Activated naive CD8-positive, alpha-beta T cell treated with anti-CD3 and anti-CD28 coated beads, Interleukin-2, amount 10 ng/mL, durations not matched to agents 7 days and 5 days (primary cell): ENCODE data around the gene RNF214. TPM values are rescaled to one million over a fixed set of nuclear protein-coding genes. Genes with fewer than 3 reads are reported as not detected.
"Not testable (repeated sequence)": the region's sequence is repeated elsewhere in the genome, so short reads cannot be mapped to it uniquely, and the experiment has no call there.

ENCODE experiments used
- ATAC-seq: fragments of 150-1000 bp; cut with Tn5 transposase; one replicate; pipeline ENCODE4 v1.10.0; 2021; ENCODE audit warnings: low read depth, moderate library complexity
- POLR2A ChIA-PET: fragments of 350-600 bp; sonication (Branson Sonifier 250); formaldehyde crosslinking; loops from one replicate; lab custom pipeline; 2021; ENCODE audit warnings: antibody characterized with exemption; lab: Charles Lee
- DNase-seq: peaks from one replicate; pipeline ENCODE4 v3.0.0; 2021
- H3K27ac Mint-ChIP-seq: one replicate; pipeline ENCODE4 v1.8.0; 2022; ENCODE audit warnings: mild to moderate bottlenecking, mixed read lengths
- H3K27me3 Mint-ChIP-seq: one replicate; pipeline ENCODE4 v1.8.0; 2022; ENCODE audit warnings: mild to moderate bottlenecking, moderate library complexity, mixed read lengths
- H3K36me3 Mint-ChIP-seq: one replicate; pipeline ENCODE4 v1.8.0; 2021; ENCODE audit warnings: mild to moderate bottlenecking, mixed read lengths
- H3K4me1 Mint-ChIP-seq: one replicate; pipeline ENCODE4 v1.8.0; 2021; ENCODE audit warnings: mixed read lengths
- H3K4me3 Mint-ChIP-seq: one replicate; pipeline ENCODE4 v1.8.0; 2022; ENCODE audit warnings: mild to moderate bottlenecking, moderate library complexity, mixed read lengths
- H3K9me3 Mint-ChIP-seq: one replicate; pipeline ENCODE4 v1.8.0; 2021; ENCODE audit warnings: mixed read lengths
- total RNA-seq, 2 experiments: library from RNA; stranded (reverse); gene quantifications; one replicate each; pipeline ENCODE4 v1.2.3, GENCODE V29; 2021

Gene RNF214
- total RNA-seq, 2 experiments from 2014 or later: 22.6 to 26.0 TPM

GRCh38 chr11:117313828-117314768, 81.6 kb downstream of the RNF214 start:
- Mint-ChIP-seq H3K4me1 (peaks cover 8% of the 10 kb centered on the region), H3K27me3 (peaks cover 61% of the 10 kb centered on the region), H3K27ac (no peak overlapping the region), H3K4me3 (no peak overlapping the region), H3K9me3 (no peaks in the 10 kb centered on the region), H3K36me3 (no peaks in the 10 kb centered on the region)
- POLR2A ChIA-PET: no interaction called here
- ATAC-seq (no peak), DNase-seq (no peak)

- H3K27ac Mint-ChIP-seq: no peak overlapping the region
- no peak for ATAC-seq
Observed at GRCh38 chr11:117314840-117315239, 82.4 kb downstream of the RNF214 start.

GRCh38 chr11:117315285-117316196, 83.1 kb downstream of the RNF214 start:
- ATAC-seq (peak; percentile 82), DNase-seq (peak; percentile 54)
- peak overlapping the region; percentile 79 for H3K4me3 Mint-ChIP-seq
- H3K4me1 Mint-ChIP-seq: peaks cover 8% of the 10 kb centered on the region
- H3K9me3 Mint-ChIP-seq: no peaks in the 10 kb centered on the region
- H3K36me3 Mint-ChIP-seq: no peaks in the 10 kb centered on the region
- POLR2A ChIA-PET: no interaction called here
- peaks cover 58% of the 10 kb centered on the region for H3K27me3 Mint-ChIP-seq
- no peak overlapping the region for H3K27ac Mint-ChIP-seq

More at GRCh38 chr11:117314840-117315239, 82.4 kb downstream of the RNF214 start:
- Mint-ChIP-seq H3K4me1 (peaks cover 8% of the 10 kb centered on the region), H3K4me3 (peak overlapping the region; percentile 47), H3K9me3 (no peaks in the 10 kb centered on the region), H3K36me3 (no peaks in the 10 kb centered on the region), H3K27me3 (peaks cover 60% of the 10 kb centered on the region)
- no peak for DNase-seq
- POLR2A ChIA-PET: no interaction called here

GRCh38 chr11:117316197-117316961, 83.9 kb downstream of the RNF214 start, which contains the start of gene BACE1:
Gene BACE1 (minus strand): TSS chr11:117316256. CDS start chr11:117315795, 461 bp downstream.
- H3K4me1 Mint-ChIP-seq: peaks cover 8% of the 10 kb centered on the region
- H3K27me3 Mint-ChIP-seq: peaks cover 56% of the 10 kb centered on the region
- POLR2A ChIA-PET: no interaction called here
- no peaks in the 10 kb centered on the region for H3K9me3 Mint-ChIP-seq
- H3K36me3 Mint-ChIP-seq: no peaks in the 10 kb centered on the region
- H3K4me3 Mint-ChIP-seq: peak within 1 kb of the TSS; percentile 79
- DNase-seq (peak; percentile 51), ATAC-seq (peak; percentile 28)
- no peak within 1 kb of the TSS for H3K27ac Mint-ChIP-seq

- H3K27me3 Mint-ChIP-seq: peaks cover 50% of the 10 kb centered on the region
- H3K4me1 Mint-ChIP-seq: peaks cover 7% of the 10 kb centered on the region
- DNase-seq (no peak), ATAC-seq (no peak)
- no peak overlapping the region for H3K27ac Mint-ChIP-seq
- no peaks in the 10 kb centered on the region for H3K9me3 Mint-ChIP-seq
- no peak overlapping the region for H3K4me3 Mint-ChIP-seq
- POLR2A ChIA-PET: no interaction called here
- no peaks in the 10 kb centered on the region for H3K36me3 Mint-ChIP-seq
Observed at GRCh38 chr11:117318738-117319137, 86.3 kb downstream of the RNF214 start.

- H3K27me3 Mint-ChIP-seq: peaks cover 46% of the 10 kb centered on the region
- ATAC-seq (no peak), DNase-seq (no peak)
- no peak overlapping the region for H3K27ac Mint-ChIP-seq
- H3K9me3 Mint-ChIP-seq: no peaks in the 10 kb centered on the region
- H3K4me1 Mint-ChIP-seq: peaks cover 7% of the 10 kb centered on the region
- no peaks in the 10 kb centered on the region for H3K36me3 Mint-ChIP-seq
- POLR2A ChIA-PET: no interaction called here
- H3K4me3 Mint-ChIP-seq: no peak overlapping the region
Observed at GRCh38 chr11:117319214-117319840, 86.9 kb downstream of the RNF214 start.

GRCh38 chr11:117327255-117327566, 94.7 kb downstream of the RNF214 start:
- DNase-seq, H3K27ac Mint-ChIP-seq, H3K9me3 Mint-ChIP-seq, H3K36me3 Mint-ChIP-seq, H3K4me1 Mint-ChIP-seq, ATAC-seq, H3K4me3 Mint-ChIP-seq, H3K27me3 Mint-ChIP-seq: not testable (repeated sequence)
- POLR2A ChIA-PET: interaction anchor here (0.5 to 2.1 kb wide), 10 partner anchors 9 to 624 kb away, joined by 3 to 8 read pairs (median 3); partner anchors contain the start of genes APOA5, PAFAH1B2, PCSK7 and RNF214

GRCh38 chr11:117327567-117328374, 95.3 kb downstream of the RNF214 start, which contains the start of gene CEP164:
Gene CEP164 (plus strand): TSS chr11:117327854. CDS start chr11:117338587, 10,733 bp downstream.
- Mint-ChIP-seq H3K4me1 (peaks cover 4% of the 10 kb centered on the region), H3K36me3 (no peaks in the 10 kb centered on the region), H3K27ac (no peak within 1 kb of the TSS), H3K9me3 (no peaks in the 10 kb centered on the region), H3K27me3 (peaks cover 3% of the 10 kb centered on the region), H3K4me3 (no peak within 1 kb of the TSS)
- POLR2A ChIA-PET: interaction anchor here (0.6 to 2.1 kb wide), 10 partner anchors 8 to 624 kb away, joined by 3 to 8 read pairs (median 3); partner anchors contain the start of genes APOA5, PAFAH1B2, PCSK7 and RNF214
- ATAC-seq (peak; percentile 95), DNase-seq (peak; percentile 89)

GRCh38 chr11:117328375-117329010, 96.0 kb downstream of the RNF214 start:
- POLR2A ChIA-PET: interaction anchor here (1.0 to 2.1 kb wide), 4 partner anchors 40 to 623 kb away, joined by 3 to 8 read pairs (median 6); partner anchors contain the start of genes PCSK7, RNF214 and SIDT2
- H3K4me3 Mint-ChIP-seq: no peak overlapping the region
- H3K4me1 Mint-ChIP-seq: peaks cover 4% of the 10 kb centered on the region
- H3K9me3 Mint-ChIP-seq: no peaks in the 10 kb centered on the region
- H3K27me3 Mint-ChIP-seq: no peaks in the 10 kb centered on the region
- ATAC-seq (no peak), DNase-seq (peak; percentile 33)
- H3K36me3 Mint-ChIP-seq: no peaks in the 10 kb centered on the region
- H3K27ac Mint-ChIP-seq: no peak overlapping the region

- ATAC-seq (no peak), DNase-seq (no peak)
- Mint-ChIP-seq H3K9me3 (no peaks in the 10 kb centered on the region), H3K27me3 (no peaks in the 10 kb centered on the region), H3K4me3 (no peak overlapping the region), H3K36me3 (peaks cover 2% of the 10 kb centered on the region), H3K4me1 (peaks cover 2% of the 10 kb centered on the region), H3K27ac (no peak overlapping the region)
- POLR2A ChIA-PET: no interaction called here
Observed at GRCh38 chr11:117332843-117333242, 100.4 kb downstream of the RNF214 start.

- ATAC-seq (no peak), DNase-seq (no peak)
- no peak overlapping the region for H3K27ac Mint-ChIP-seq
- H3K4me1 Mint-ChIP-seq: peaks cover 2% of the 10 kb centered on the region
- peaks cover 5% of the 10 kb centered on the region for H3K36me3 Mint-ChIP-seq
- no peaks in the 10 kb centered on the region for H3K27me3 Mint-ChIP-seq
- POLR2A ChIA-PET: no interaction called here
- no peak overlapping the region for H3K4me3 Mint-ChIP-seq
- H3K9me3 Mint-ChIP-seq: no peaks in the 10 kb centered on the region
Observed at GRCh38 chr11:117333917-117334316, 101.4 kb downstream of the RNF214 start.
